Measurements from ENCODE around the gene DSTN.

The DSTN gene

GRCh38 chr20:17531665-17532025 is 38.2 kb upstream of the DSTN start:
- H3K4me3 ChIP-seq (ENCODE audit: low read depth in 1 of 2, low read length in 1 of 2), result peak overlapping the region in 1 of 2 experiments; percentile 36
- H3K9me3 ChIP-seq, result no peaks in the 10 kb centered on the region
- no peak for TF ChIP-seq CTCF (IDR thresholded peaks at IDR 0.05)
- no peak overlapping the region for H3K27ac ChIP-seq
- peaks cover 39% of the 10 kb centered on the region for H3K27me3 ChIP-seq
- no peaks in the 10 kb centered on the region for H3K36me3 ChIP-seq
- H3K4me1 ChIP-seq (ENCODE audit: control insufficient read depth in 1 of 2, insufficient read depth in 1 of 2, low read depth in 1 of 2, low read length in 1 of 2), result peaks cover 8 to 10% of the 10 kb centered on the region in 2 experiments

- no peaks in the 10 kb centered on the region for H3K36me3 ChIP-seq
- H3K4me3 ChIP-seq (ENCODE audit: low read depth in 1 of 2, low read length in 1 of 2), result no peak overlapping the region
- H3K27me3 ChIP-seq, result peaks cover 39% of the 10 kb centered on the region
- no peaks in the 10 kb centered on the region for H3K9me3 ChIP-seq
- H3K4me1 ChIP-seq (ENCODE audit: control insufficient read depth in 1 of 2, insufficient read depth in 1 of 2, low read depth in 1 of 2, low read length in 1 of 2), result peaks cover 8 to 10% of the 10 kb centered on the region in 2 experiments
- H3K27ac ChIP-seq, result no peak overlapping the region
- TF ChIP-seq CTCF (IDR thresholded peaks at IDR 0.05), result no peak
Observed at GRCh38 chr20:17533396-17533795, 36.5 kb upstream of the DSTN start.

GRCh38 chr20:17534077-17534476 is 35.8 kb upstream of the DSTN start:
- H3K27me3 ChIP-seq, result peaks cover 34% of the 10 kb centered on the region
- TF ChIP-seq CTCF (IDR thresholded peaks at IDR 0.05), result no peak
- H3K4me1 ChIP-seq (ENCODE audit: control insufficient read depth in 1 of 2, insufficient read depth in 1 of 2, low read depth in 1 of 2, low read length in 1 of 2), result peaks cover 8 to 10% of the 10 kb centered on the region in 2 experiments
- no peaks in the 10 kb centered on the region for H3K36me3 ChIP-seq
- H3K9me3 ChIP-seq, result no peaks in the 10 kb centered on the region
- H3K4me3 ChIP-seq (ENCODE audit: low read depth in 1 of 2, low read length in 1 of 2), result no peak overlapping the region
- no peak overlapping the region for H3K27ac ChIP-seq

- peaks cover 8% of the 10 kb centered on the region for H3K27me3 ChIP-seq
- H3K27ac ChIP-seq, result no peak overlapping the region
- H3K4me1 ChIP-seq (ENCODE audit: control insufficient read depth in 1 of 2, insufficient read depth in 1 of 2, low read depth in 1 of 2, low read length in 1 of 2), result no peaks in the 10 kb centered on the region
- no peaks in the 10 kb centered on the region for H3K36me3 ChIP-seq
- H3K9me3 ChIP-seq, result no peaks in the 10 kb centered on the region
- H3K4me3 ChIP-seq (ENCODE audit: low read depth in 1 of 2, low read length in 1 of 2), result no peak overlapping the region
- no peak for TF ChIP-seq CTCF (IDR thresholded peaks at IDR 0.05)
Observed at GRCh38 chr20:17536944-17537444, 32.9 kb upstream of the DSTN start.

- Histone ChIP-seq H3K4me1 (ENCODE audit: control insufficient read depth in 1 of 2, insufficient read depth in 1 of 2, low read depth in 1 of 2, low read length in 1 of 2) (no peaks in the 10 kb centered on the region), H3K9me3 (no peaks in the 10 kb centered on the region), H3K27ac (no peak overlapping the region), H3K27me3 (peaks cover 5% of the 10 kb centered on the region), H3K4me3 (ENCODE audit: low read depth in 1 of 2, low read length in 1 of 2) (no peak overlapping the region), H3K36me3 (no peaks in the 10 kb centered on the region)
- no peak for TF ChIP-seq CTCF (IDR thresholded peaks at IDR 0.05)
Observed at GRCh38 chr20:17537959-17538358, 31.9 kb upstream of the DSTN start.
